Superior temporal gyrus (tissue), 1 donor: ENCODE data around the gene ZSCAN12.
"Not testable (repeated sequence)": the region's sequence is repeated elsewhere in the genome, so short reads cannot be mapped to it uniquely, and the experiment has no call there.

Experiments
- DNase-seq: peaks from one replicate; pipeline ENCODE4 v3.0.0-alpha.2; 2016; ENCODE audit errors: extremely low spot score

The ZSCAN12 gene

DNA sequence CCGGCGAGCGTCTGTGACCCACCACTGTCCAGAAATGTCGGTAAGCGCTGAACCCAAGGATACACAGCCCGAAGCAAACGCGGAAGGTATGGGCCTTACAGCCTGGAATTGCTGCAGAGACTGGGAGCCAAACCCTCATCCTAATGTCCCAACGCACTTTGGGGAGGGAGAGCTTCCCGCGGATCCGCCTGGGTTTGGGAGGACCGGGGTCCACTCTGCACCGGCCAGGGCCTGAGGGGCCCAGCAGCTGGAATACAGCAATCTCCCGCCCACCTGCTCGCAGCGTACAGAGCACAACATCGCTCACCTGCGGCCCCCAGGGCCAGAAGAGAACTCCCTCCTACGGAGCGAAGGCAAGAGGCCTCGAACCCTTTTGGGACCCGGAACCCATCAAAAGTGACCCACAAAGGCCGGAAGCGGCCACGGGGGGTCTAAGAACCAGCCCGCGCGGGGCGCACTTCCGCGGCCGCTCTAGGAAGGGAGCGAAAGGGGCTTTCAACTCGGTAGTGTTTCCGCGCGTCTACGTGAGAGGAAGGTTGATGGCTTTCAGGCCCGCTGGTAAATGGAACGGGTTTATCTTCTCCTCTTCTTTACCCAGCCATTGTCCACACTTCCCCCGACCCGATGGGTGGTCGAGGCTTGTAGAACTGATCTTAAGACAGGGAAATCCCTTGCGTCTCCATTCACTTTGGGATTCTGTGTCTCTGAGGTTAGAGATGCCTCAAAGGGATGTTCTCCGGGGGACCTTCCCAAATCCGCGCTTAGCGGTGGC, at the start of gene ZSCAN12:
TSS of gene ZSCAN12 (minus strand) at position 398 of the 772 bp plus-strand sequence. CDS start 1,342 bp downstream, outside the sequence.
- peak; percentile 91 for DNase-seq

- DNase-seq, result no peak
Observed at GRCh38 chr6:28449056-28449455, 49.5 kb upstream of the ZSCAN12 start.

- DNase-seq, result not testable (repeated sequence)
Observed at GRCh38 chr6:28447512-28447906, 48.0 kb upstream of the ZSCAN12 start.

- no peak for DNase-seq
Observed at GRCh38 chr6:28446818-28447511, 47.4 kb upstream of the ZSCAN12 start.

GRCh38 chr6:28444759-28445158, 45.2 kb upstream of the ZSCAN12 start:
- DNase-seq, result not testable (repeated sequence)

DNA sequence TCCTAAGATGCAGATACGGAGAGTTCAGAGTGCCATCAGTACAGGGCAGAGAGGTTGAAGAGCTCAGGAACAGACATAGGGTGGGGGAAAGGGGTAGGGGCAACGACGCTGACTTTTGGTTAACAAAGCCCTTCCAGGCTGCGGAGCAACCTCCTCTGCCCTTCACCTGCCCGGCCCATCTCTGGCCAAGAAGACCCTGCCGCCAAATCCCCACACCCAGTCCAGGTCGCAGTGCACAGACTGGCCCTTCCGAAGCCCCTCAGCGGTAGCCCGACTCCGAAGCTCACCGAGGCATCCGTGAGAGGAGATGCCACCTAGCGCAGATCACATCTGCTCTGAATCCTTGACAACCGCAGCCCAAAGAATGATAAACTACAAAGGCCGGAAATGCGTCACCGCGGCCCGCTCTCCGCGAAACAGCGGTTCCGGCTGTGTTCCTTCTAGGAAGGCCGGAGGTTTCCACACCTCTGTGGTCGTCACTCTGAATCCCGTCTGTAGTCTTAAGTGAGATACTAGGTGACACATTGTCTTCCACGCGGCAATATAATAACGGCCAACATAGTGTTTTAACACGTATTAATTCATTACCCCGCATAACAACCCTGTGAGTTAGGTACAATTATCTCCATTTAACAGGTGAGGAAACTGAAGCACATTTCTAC, 43.7 kb upstream of the ZSCAN12 start, which contains the start of gene ZSCAN23:
TSS of gene ZSCAN23 (minus strand) at position 380 of the 662 bp plus-strand sequence. CDS start 7,225 bp downstream, outside the sequence.
- peak; percentile 84 for DNase-seq

DNA sequence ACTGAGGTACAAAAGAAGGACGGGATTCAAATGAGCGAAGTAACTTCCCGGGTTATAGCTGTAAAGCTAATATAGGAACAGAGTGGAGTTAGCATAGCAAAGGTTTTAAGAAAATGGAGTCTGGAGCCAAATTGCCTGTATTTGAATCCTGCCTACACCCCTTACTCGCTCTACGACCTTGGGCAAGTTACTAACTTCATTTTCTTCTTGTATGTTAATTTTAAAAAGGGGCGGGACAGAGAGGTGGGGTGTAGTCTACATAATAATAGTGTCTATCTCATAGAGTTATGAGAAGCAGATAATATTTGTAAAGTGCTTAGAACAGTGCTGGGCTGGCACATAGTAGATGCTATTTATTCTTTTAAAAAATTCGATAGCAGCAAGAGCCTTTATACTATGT, 43.0 kb upstream of the ZSCAN12 start:
- no peak for DNase-seq

DNA sequence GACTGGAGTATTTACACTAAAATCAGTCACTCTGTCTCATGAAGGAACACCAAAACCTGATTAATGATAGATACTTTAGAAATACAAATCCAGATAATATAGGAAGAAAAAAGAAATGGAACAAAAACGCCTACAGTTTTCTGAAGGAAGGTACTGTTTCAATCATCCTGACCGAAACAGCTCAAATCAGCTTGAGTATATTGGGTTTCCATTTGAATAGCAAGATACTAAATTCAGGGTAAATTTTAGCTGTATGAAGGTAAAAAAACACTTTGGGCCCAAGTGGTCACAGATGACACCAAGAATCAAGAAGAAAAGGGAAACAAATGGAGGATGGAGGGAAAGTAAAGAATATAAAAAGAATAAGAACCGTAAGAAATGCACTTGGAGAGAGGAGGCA, 36.9 kb upstream of the ZSCAN12 start:
- DNase-seq, result no peak

GRCh38 chr6:28433119-28433518, 33.6 kb upstream of the ZSCAN12 start:
- no peak for DNase-seq

- no peak for DNase-seq
Observed at GRCh38 chr6:28429781-28430180, 30.2 kb upstream of the ZSCAN12 start.

DNA sequence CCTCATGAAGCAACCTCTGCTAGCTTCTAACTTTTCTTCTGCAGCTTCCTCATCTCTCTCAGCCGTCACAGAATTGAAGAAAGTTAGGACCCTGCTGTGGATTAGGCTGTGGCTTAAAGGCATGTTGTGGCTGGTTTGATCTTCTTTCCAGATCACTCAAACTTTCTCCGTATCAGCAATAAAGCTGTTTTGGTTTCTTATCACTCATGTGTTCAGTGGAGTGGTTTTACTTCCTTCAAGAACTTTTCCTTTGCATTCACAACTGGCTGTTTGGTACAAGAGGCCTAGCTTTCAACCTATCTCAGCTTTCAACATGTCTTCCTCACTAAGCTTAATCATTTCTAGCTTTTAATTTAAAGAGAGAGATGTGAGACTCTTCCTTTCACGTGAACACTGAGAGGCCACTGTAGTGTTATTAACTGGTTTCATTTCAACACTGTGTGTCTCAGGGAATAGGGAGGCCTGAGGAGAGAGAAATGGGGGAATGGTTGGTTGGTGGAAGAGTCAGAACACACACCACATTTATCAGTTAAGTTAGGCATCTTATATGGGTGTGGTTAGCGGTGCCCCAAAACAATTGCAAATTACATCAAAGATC, 26.5 kb upstream of the ZSCAN12 start:
- no peak for DNase-seq

DNA sequence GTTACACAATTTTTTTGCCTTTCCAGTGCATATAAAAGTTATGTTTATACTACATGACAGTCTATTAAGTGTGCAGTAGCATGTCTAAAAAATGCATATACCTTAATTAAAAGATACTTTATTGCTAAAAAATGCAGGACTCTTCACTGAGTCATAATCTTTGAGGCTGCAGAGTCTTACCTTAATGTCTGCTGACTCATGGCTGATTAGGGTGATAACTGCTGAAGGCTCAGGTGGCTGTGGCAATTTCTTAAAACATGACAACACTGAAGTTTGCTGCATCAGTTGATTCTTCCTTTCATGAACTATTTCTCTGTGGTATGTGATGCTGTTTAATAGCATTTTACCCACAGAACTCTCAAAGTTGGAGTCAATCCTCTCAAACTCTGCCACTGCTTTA, 24.6 kb upstream of the ZSCAN12 start:
- DNase-seq, result no peak

DNA sequence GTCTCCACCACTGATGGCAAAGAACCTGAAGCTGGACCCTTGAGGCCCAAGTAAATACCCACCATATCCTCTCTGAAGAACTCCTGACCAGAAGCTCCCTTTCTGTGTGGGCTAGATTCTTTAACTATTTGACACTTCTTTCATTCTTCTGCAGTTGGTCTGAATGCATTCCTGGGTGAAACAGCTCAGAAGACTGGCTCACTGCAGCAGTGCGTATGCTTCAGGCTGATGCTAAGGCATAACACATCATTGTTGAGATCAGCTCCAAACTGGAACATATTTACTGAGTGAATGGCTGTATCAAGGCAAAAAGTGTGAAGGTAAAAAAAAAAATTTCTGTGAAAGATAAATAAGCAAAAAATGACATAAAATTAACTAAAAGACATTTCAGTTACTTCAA, 24.0 kb upstream of the ZSCAN12 start:
- DNase-seq, result no peak

DNA sequence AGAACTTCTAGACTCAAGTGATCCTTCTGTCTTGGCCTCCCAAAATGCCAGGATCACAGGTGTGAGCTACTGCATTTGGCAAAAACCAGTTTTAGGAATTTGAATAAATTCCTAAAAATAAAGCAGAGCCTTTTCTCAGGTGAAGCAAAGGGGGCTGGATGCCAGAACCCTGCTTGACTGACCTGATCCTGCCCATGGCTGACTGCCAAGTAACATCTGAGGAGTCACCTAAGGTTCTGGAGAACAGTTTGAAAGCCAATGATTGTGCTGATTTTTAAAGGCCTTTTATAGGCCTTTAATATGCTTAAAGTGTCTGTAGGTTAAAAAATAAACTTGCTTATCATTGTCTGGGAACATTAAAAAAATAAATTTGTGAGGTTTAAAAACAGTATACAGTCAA, 14.1 kb upstream of the ZSCAN12 start:
- DNase-seq, result no peak

GRCh38 chr6:28410767-28411166, 11.2 kb upstream of the ZSCAN12 start:
- no peak for DNase-seq

GRCh38 chr6:28408076-28408802, 8.7 kb upstream of the ZSCAN12 start:
- no peak for DNase-seq

- no peak for DNase-seq
Observed at GRCh38 chr6:28407401-28407800, 7.9 kb upstream of the ZSCAN12 start.

- not testable (repeated sequence) for DNase-seq
Observed at GRCh38 chr6:28403923-28404322, 4.4 kb upstream of the ZSCAN12 start.

DNA sequence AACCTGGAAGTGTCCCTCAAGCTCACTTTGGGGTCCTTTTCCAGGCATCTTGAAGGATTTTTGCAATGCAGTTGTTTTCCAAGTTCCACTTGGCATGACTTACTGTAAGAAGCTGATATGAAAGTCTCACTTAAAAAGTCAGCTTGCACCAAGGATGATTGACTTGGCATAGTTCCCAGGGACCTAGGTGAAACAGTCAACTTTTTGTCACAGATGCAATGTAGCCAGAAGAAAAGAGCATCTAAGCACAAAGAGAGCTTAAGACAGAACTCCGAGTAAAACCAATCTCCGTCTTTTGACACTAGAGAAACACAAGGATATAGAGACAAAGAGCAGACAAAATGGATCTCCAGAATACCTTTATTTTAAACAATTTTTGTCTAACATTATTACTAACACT, 2.6 kb upstream of the ZSCAN12 start:
- DNase-seq, result no peak

- no peak for DNase-seq
Observed at GRCh38 chr6:28401172-28401571, 1.6 kb upstream of the ZSCAN12 start.

- no peak for DNase-seq
Observed at GRCh38 chr6:28400122-28400451, 540 bp upstream of the ZSCAN12 start.

GRCh38 chr6:28395918-28396317, 3.6 kb downstream of the ZSCAN12 start:
- no peak for DNase-seq
